SK-MEL-5 (cell line): ENCODE results near the gene KCNH3. TPM values are rescaled to one million over a fixed set of nuclear protein-coding genes. Genes with fewer than 3 reads are reported as not detected.

Source experiments
- DNase-seq: peaks from one replicate; pipeline ENCODE4 v3.0.0-alpha.2; 2016; ENCODE audit warnings: low read depth, low spot score
- in situ Hi-C: cut with HindIII; loops from 2 replicates; pipeline ENCODE4 v1.10.0; 2016; ENCODE audit warnings: low sequenced_read_pairs, high pct_unique_total_duplicates, low pct_unique_long_range_greater_than_20kb
- total RNA-seq: library from RNA; depleted of rRNA; stranded (reverse); fragments of >200 nt; shearing (Covaris generic); gene quantifications from 2 replicates; pipeline ENCODE4 v1.2.3, GENCODE V29; 2014

Gene KCNH3
- total RNA-seq, 1 experiment from 2014 or later = 0.66 TPM

DNA sequence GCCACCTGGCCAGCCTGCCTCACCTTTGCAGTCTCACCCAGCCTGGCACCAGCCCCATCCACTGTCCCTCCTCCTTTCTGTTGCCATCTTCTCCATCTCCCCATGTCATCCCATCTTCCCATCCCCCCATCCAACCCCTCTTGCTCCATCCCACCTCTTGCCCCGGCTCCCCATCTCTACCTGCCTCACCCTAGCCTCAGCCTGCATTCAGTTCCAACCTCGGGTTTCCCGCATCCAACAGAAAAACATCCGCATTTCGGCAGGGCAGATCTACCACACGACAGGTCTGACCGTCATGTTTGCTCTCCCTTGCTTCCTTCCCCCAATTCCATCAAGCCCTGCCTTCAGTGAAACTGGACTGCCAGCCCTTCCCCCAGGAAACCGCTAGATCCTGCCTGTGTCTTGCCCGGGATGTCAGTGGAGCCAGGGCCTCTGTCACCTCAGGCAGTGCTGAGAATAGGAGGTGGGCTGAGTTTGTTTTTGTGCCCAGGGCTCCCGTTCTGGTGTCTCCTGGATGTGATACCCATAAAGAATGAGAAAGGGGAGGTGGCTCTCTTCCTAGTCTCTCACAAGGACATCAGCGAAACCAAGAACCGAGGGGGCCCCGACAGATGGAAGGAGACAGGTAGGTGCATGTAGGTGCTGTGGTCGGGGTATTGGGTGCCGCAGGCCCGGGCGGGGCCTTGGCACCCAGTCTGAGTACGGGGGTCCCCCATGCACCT, 2.5 kb downstream of the KCNH3 start:
- in situ Hi-C loops = no loop called here
- DNase-seq = no peak

DNA sequence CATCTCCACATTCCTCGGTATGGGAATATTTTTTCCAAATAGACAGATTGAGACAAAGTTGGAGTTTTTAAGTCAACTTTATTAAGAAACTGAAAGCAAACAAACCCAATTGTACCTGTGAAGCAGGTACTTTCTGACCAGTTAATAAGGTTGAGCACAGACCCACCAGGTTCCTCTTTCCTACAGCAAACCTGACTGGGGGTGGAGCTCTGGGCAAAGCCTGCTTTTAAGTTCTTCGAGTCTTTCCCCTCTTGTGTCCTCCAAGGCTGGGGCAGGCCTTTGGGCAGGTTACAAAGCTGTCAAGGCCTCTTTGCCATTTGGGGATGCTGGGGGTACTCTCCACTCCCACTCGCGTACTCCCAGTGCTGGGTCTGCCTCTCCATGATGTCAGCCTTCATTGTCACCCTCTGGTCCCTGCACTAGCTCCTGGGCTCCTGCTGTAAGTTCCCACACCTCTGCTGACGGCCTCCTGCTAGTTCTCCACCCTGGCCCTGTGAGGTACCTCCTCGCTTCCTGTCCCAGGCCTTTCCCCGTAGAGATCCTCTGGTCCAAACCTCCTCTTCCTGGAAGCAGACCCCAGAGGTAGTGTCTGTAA, 3.2 kb downstream of the KCNH3 start:
- in situ Hi-C loops = no loop called here
- DNase-seq = no peak

DNA sequence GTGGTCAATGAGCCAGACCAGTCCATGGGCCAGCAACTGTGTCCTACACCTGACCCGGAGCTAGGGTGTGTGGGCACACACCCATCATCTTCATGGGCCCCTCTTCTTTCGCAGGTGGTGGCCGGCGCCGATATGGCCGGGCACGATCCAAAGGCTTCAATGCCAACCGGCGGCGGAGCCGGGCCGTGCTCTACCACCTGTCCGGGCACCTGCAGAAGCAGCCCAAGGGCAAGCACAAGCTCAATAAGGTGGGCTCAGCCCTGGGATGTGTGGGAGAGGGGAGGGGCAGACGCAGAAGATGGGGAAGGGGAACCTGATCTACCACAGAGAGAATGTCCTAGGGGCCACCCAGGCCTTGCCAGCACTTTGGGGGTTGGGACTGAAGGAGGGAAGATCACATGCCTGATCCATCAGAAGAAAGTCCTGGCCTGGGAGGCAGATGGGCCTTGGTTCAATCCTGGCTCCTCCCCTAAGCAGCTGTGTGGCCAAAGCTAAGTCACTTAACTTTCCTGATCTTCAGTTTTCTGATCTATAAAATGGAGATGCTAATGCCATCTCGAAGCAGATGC, 3.8 kb downstream of the KCNH3 start:
- in situ Hi-C loops = no loop called here

DNA sequence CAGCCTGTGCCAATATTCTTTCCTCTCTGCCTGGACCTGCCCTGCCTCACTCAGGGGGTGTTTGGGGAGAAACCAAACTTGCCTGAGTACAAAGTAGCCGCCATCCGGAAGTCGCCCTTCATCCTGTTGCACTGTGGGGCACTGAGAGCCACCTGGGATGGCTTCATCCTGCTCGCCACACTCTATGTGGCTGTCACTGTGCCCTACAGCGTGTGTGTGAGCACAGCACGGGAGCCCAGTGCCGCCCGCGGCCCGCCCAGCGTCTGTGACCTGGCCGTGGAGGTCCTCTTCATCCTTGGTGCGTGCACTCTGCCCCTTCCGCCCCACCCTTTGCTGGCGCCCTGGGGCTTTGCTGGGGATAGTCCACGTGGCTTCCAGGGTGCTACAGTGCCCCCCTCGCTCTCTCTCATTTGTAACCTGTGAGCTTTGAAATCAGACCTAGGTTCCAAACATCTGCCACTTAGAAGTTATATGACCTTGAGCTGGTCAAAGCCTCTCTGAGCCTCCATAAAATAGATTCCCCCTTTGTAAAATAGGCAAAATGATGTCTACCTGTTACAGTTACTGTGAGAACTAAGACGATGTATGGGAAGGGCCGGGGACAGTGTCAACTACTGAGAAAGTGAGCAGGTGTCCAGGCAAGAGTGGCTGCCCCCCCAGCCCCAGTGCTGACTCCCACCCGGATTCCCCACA, 4.5 kb downstream of the KCNH3 start:
- in situ Hi-C loops = no loop called here
- DNase-seq = no peak

More for the DNA sequence above, 3.8 kb downstream of the KCNH3 start:
- no peak for DNase-seq

DNA sequence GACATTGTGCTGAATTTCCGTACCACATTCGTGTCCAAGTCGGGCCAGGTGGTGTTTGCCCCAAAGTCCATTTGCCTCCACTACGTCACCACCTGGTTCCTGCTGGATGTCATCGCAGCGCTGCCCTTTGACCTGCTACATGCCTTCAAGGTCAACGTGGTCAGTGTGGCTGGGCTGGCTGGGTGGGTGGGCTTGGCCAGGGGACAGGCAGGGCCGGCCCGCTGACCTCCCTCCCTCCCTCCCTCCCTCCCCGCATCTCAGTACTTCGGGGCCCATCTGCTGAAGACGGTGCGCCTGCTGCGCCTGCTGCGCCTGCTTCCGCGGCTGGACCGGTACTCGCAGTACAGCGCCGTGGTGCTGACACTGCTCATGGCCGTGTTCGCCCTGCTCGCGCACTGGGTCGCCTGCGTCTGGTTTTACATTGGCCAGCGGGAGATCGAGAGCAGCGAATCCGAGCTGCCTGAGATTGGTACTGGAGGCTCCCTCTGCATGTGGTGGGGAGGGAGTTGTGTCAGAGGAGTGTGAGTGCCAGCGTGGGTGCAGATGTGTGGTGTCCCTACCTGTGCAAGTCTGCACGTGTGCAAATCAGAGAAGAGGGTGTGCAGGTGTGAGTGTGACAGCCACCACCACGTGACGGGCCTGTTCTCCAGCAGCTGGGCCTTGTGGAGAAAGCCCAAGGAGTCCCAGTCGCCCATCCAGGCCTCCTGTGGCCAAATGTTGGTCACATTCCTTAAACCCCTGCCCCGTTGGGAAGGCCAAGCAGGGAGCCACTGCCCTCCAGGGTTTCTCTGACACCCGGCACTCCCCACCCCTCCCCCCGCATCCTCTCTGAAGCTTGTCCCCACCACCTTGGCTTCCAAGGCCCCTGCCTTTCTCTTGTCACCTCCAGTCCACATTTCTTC, 5.3 kb downstream of the KCNH3 start:
- in situ Hi-C loops = no loop called here

DNA sequence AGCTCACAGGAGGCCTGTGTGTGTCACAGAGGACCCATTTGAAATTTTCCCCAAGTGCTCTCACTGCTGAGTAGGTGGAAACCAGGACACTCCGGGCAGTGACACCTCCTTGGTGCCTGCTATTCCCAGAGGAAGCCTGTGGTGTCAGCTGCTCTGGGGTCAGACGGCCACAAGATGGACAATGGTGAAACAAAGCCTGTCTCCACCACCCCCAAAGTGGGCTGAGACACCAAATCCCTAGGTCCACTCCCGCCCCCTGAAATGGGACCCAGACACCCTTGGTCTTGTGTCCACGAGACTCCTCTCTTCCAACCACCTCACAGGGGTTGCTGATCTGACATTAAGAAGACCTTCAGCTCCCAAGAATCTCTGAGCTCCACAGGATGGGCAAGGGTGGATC, 7.0 kb downstream of the KCNH3 start:
- in situ Hi-C loops = no loop called here
- DNase-seq = no peak

More for the DNA sequence above, 5.3 kb downstream of the KCNH3 start:
- no peak for DNase-seq

DNA sequence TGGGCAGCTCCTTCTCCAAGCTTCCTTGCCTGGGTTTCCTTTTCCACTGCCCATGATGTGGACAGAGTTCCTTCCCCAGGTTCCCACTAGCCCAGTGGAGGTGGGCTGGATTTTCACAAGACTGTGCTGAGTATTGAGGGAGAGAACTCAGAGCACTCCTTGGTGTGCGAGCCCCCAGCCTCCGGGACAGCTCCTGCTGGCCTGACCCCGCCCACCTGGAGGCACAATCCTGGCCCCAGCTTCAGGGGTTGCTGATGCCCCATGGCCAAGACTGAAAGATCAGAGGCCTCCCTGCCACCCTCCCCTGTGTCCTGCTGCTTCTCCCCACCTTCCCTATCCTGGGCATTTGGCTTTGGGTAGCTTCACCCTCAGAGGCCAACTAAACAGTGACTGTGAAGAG, 7.7 kb downstream of the KCNH3 start:
- no peak for DNase-seq
- in situ Hi-C loops = no loop called here

DNA sequence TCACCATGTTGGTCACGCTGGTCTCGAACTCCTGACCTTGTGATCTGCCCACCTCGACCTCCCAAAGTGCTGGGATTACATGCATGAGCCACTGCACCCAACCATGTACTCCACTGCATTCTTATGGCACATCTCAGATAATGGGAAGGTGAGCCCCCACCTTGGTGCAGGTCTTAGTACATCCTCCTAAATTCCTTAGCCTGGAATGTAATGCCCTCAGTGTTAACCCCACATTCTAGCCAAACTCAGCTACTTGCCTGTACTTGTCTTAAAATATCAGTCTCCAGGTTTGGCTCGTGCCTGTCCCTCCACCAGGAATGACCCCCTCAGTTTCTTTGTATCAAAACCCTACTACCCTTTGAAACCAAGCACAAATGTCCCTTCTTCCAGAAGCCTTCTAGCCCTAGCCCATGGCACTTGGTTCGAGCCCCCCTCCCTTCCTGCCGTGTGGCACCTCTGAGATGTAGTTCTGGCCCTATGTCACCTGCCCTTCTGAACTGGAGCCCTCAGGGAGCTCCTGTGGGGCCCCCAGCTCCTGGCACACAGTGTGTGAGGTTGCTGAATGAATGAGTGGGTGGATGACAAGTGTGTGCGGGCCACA, 8.4 kb downstream of the KCNH3 start:
- no peak for DNase-seq
- in situ Hi-C loops = no loop called here

DNA sequence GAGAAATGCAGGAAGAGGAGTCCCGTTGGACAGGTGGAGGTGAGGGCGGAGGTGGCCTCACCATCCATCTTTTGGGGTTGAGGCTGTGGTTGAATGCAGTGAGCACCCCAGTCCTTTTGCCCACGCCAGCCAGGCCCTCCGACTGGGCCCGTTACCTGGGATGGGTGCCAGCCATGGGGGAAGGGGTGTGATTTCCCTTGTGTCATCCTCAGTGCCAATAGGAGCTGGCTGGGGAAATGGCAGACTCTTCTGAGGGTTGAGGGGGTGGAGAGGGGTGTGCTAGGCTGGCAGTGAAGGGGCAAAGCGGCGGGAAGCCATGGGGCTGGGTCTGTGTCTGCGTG, 9.6 kb downstream of the KCNH3 start:
- in situ Hi-C loops = no loop called here
- DNase-seq = no peak

DNA sequence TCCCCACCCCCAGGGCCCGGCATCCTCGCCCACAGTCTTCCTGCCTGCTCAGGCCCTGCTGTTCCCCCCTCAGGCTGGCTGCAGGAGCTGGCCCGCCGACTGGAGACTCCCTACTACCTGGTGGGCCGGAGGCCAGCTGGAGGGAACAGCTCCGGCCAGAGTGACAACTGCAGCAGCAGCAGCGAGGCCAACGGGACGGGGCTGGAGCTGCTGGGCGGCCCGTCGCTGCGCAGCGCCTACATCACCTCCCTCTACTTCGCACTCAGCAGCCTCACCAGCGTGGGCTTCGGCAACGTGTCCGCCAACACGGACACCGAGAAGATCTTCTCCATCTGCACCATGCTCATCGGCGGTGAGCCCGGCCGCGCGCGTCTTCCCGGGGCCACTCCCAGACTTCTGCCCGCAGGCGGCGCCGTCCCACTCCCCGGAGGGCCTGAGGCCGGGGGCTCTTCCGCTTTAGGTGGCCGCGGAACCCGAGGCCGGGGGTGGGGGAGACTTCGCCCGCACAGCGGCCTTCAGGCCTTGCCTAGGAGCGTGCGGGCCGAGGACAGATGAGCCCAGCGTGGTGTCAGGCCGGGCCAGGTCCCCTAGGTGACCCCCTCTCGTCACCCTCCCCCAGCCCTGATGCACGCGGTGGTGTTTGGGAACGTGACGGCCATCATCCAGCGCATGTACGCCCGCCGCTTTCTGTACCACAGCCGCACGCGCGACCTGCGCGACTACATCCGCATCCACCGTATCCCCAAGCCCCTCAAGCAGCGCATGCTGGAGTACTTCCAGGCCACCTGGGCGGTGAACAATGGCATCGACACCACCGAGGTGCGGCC, 10.2 kb downstream of the KCNH3 start:
- no peak for DNase-seq
- in situ Hi-C loops = no loop called here

DNA sequence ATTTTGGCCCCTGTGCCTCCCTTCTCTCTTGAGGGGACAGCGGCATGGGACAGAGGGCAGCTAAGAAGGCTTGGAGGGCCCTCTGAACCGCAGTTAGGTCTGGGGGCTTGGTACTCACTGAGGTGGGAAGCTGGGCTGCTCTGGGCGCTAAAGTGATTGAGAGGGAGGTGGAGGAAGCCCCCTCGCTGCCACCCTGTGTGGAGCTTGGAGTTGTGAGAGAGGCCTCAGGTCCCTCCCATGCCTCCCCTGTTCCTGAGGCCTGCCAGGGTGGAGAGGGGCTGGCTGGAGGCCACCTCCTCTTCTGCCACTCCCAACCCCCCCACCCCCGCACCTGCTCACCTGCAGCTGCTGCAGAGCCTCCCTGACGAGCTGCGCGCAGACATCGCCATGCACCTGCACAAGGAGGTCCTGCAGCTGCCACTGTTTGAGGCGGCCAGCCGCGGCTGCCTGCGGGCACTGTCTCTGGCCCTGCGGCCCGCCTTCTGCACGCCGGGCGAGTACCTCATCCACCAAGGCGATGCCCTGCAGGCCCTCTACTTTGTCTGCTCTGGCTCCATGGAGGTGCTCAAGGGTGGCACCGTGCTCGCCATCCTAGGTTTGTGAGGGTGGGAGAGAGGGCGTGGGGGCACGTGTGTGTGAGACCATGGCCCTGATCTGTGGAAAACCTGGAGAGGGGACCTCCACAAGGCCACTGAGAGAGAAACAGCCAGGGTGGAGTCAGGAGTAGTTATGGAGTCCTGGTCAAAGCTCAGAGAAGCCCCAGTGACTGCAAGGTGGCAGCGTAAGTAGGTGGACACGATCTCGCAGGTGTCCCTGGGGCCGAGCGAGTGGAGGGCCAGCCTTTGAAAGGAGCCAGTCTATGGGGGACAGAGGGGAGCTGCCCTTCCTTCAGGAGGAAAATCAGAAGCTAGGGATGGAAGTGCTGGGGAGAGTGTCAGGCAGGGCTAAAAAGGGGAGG, 11.2 kb downstream of the KCNH3 start:
- DNase-seq = no peak

DNA sequence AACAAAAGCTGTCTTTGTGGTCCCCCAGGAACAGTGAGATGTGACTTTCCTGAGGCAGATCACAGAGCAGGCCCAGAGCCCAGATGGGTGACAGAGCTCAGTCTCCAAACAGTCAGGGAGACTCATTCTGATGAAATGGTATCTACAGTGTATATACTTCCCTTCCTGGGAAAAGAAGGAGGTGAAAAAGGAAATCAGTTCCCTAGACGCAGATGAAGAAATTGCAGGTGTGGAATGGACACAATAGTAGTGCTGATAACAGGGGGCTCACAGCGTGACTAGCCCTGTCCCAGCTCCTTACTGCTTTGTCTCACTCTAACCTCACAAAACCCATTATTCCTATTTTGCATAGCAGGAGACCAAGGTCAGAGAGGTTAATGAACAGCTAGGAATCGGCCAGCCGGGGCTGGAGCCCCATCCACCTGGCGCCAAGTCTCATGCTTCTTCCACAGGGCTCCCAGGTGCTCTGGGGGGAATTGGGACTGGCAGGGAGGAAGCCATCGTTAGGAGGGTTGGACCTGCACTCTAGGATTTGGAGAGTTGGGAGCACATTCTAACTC, 11.9 kb downstream of the KCNH3 start:
- no peak for DNase-seq
- in situ Hi-C loops = no loop called here

More for the DNA sequence above, 11.2 kb downstream of the KCNH3 start:
- in situ Hi-C loops = no loop called here

DNA sequence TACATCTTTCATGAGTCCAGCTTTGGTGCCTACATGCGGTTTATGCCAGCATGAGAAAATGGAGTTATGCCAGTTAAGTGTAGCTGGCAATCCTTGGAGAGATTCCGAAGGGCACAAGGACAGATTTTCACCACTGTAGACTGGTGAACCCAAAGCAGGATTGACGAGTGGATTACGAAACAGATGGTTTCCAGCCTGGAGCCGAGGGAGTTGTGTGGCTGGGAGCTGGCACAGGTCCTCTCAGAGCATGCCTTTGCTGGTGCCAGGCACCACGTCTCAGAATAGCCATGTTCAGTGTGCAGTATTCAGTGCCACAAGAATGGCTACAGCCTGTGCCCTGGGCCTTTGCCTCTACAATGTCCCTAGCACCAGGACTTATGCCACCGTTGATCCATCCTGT, 13.2 kb downstream of the KCNH3 start:
- in situ Hi-C loops = no loop called here
- DNase-seq = no peak

DNA sequence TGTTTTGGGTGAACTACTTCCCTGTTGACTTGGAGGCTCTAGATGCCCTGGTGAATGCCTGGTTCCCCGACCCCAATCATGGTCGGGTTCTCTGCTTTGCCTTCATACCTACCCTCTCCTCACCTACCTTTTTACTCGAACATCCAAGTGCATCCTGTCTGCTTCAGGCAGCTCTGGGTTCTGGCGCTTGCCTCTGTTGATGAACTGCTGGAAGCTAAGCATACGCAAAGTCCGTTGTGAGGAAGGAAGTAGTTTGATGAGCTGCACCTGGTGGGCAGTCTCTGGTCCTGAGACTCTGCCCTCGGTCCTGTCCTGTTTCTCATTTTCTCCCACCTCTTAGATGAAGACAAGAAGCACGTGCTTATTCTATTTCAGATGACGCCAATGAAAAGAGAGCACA, 13.6 kb downstream of the KCNH3 start:
- DNase-seq = no peak
- in situ Hi-C loops = no loop called here

DNA sequence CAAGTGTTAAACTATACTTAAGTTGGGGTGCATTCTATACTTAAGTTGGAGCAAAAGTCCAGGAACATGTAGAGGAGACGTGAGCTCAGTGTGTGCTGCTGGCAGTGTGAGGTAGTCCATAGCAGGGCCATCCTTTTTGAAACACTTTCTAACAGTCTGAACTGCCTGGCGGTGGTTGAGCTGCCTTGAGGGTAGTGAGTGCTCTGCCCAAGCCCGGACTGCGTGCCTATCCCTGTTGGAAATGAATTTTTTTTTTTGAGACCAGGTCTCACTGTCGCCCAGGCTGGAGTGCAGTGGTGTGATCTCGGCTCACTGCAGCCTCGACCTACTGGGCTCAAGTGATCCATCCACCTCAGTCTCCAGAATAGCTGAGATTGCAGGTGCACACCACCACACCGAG, 14.1 kb downstream of the KCNH3 start:
- in situ Hi-C loops = no loop called here
- no peak for DNase-seq
